H54 (cell line): Measurements from ENCODE around the gene HLA-DQA1.
A peak's percentile ranks its signal among the peaks of the same experiment; 100 is the strongest.
"Not testable (repeated sequence)": the region's sequence is repeated elsewhere in the genome, so short reads cannot be mapped to it uniquely, and the experiment has no call there.

Experiments used
- DNase-seq: peaks from one replicate; pipeline ENCODE4 v3.0.0; 2011; ENCODE audit warnings: low spot score, mixed read lengths; ENCODE audit not compliant: insufficient read length
- FAIRE-seq: peaks from 3 replicates; lab custom pipeline; 2011; peaks lifted over from hg19 to GRCh38; lab: Jason Lieb, UNC
- POLR2A ChIP-seq: IDR thresholded peaks from 2 replicates; pipeline ENCODE4 v1.6.1; 2011; ENCODE audit warnings: low read depth, mild to moderate bottlenecking, low read length

The HLA-DQA1 gene

GRCh38 chr6:32609731-32610640 lies 27.2 kb upstream of the HLA-DQA1 start:
- peak; percentile 98 for FAIRE-seq
- DNase-seq: peak; percentile 28
- no peak for TF ChIP-seq POLR2A

- FAIRE-seq (no peak), DNase-seq (no peak)
- TF ChIP-seq POLR2A: no peak
Observed at GRCh38 chr6:32610682-32611296, 26.4 kb upstream of the HLA-DQA1 start.

GRCh38 chr6:32613475-32613874 lies 23.7 kb upstream of the HLA-DQA1 start:
- no peak for TF ChIP-seq POLR2A
- FAIRE-seq (no peak), DNase-seq (no peak)

GRCh38 chr6:32614366-32615081 lies 22.7 kb upstream of the HLA-DQA1 start:
- DNase-seq (no peak), FAIRE-seq (no peak)
- TF ChIP-seq POLR2A: no peak

GRCh38 chr6:32615885-32616532 lies 21.2 kb upstream of the HLA-DQA1 start:
- no peak for TF ChIP-seq POLR2A
- no peak for DNase-seq
- FAIRE-seq: no peak

- no peak for FAIRE-seq
Observed at GRCh38 chr6:32617751-32618150, 19.5 kb upstream of the HLA-DQA1 start.

GRCh38 chr6:32621372-32621771 lies 15.8 kb upstream of the HLA-DQA1 start:
- FAIRE-seq (no peak), DNase-seq (no peak)
- TF ChIP-seq POLR2A: no peak

More at GRCh38 chr6:32617751-32618150, 19.5 kb upstream of the HLA-DQA1 start:
- TF ChIP-seq POLR2A: no peak
- DNase-seq: no peak

- no peak for TF ChIP-seq POLR2A
- FAIRE-seq: no peak
Observed at GRCh38 chr6:32622545-32623401, 14.4 kb upstream of the HLA-DQA1 start.

GRCh38 chr6:32623693-32624092 lies 13.5 kb upstream of the HLA-DQA1 start:
- no peak for TF ChIP-seq POLR2A
- DNase-seq: no peak
- no peak for FAIRE-seq

More at GRCh38 chr6:32622545-32623401, 14.4 kb upstream of the HLA-DQA1 start:
- no peak for DNase-seq

GRCh38 chr6:32624565-32624964 lies 12.6 kb upstream of the HLA-DQA1 start:
- no peak for TF ChIP-seq POLR2A
- FAIRE-seq (no peak), DNase-seq (no peak)

GRCh38 chr6:32625137-32625536 lies 12.1 kb upstream of the HLA-DQA1 start:
- FAIRE-seq (no peak), DNase-seq (no peak)
- no peak for TF ChIP-seq POLR2A

GRCh38 chr6:32627249-32627648 lies 10.0 kb upstream of the HLA-DQA1 start:
- TF ChIP-seq POLR2A: no peak
- FAIRE-seq (no peak), DNase-seq (no peak)

GRCh38 chr6:32627831-32628230 lies 9.4 kb upstream of the HLA-DQA1 start:
- no peak for TF ChIP-seq POLR2A
- FAIRE-seq (no peak), DNase-seq (no peak)

- DNase-seq, FAIRE-seq: not testable (repeated sequence)
Observed at GRCh38 chr6:32629793-32630192, 7.4 kb upstream of the HLA-DQA1 start.
